ENCODE data around the gene SPDYE2. TPM values are rescaled to one million over a fixed set of nuclear protein-coding genes. Genes with fewer than 3 reads are reported as not detected.
A peak's percentile ranks its signal among the peaks of the same experiment; 100 is the strongest.
"Not testable (repeated sequence)": the region's sequence is repeated elsewhere in the genome, so short reads cannot be mapped to it uniquely, and the experiment has no call there.

The SPDYE2 gene
- total RNA-seq, 2 donors from 2014 or later = not detected

DNA sequence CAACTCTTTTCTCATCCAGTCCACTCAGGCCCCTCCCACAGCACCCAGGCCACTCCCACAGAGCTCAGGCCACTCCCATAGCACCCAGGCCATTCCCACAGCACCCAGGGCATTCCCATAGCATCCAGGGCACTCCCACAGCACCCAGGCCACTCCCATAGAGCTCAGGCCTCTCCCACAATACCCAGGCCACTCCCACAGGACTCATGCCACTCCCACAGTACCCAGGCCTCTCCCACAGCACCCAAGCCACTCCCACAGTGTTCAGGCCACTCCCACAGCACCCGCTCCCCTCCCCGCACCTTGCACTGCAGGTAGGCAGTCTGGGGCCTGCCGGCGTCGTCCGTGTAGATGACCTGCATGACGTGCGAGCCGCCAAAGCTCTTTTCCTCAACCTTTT is 38.8 kb downstream of the SPDYE2 start:
- ATAC-seq = peak; percentile 70
- intact Hi-C loops (cut with DNase I, micrococcal nuclease); DNase-seq: not testable (repeated sequence)

DNA sequence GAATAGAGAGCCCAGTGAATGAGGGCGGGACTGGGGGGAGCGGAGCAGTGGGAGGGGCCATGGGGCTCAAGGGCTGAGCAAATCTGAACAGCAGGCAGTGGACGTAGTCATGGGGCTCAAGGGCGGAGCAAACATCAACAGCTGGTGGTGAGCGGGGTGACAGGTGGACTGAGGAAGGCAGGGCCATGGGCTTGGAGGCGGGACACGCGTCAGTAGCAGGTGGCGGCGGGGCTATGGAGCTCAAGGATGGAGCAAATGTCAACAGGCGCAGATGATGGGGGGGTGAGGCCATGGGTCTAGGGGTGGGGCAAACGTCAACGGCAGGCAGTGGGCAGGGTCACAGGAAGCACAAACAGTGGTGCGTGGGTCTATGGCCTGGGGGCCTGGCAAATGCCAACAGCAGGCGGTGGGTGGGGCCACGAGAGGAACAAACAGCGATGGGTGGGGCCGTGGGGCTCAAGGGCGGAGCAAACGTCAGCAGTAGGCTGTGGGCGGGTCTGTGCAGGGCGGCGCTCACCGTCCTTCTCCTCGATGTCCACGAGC is 41.5 kb downstream of the SPDYE2 start:
- intact Hi-C loops (cut with DNase I, micrococcal nuclease) = not testable (repeated sequence)
- DNase-seq = peak; percentile 85 to 86

DNA sequence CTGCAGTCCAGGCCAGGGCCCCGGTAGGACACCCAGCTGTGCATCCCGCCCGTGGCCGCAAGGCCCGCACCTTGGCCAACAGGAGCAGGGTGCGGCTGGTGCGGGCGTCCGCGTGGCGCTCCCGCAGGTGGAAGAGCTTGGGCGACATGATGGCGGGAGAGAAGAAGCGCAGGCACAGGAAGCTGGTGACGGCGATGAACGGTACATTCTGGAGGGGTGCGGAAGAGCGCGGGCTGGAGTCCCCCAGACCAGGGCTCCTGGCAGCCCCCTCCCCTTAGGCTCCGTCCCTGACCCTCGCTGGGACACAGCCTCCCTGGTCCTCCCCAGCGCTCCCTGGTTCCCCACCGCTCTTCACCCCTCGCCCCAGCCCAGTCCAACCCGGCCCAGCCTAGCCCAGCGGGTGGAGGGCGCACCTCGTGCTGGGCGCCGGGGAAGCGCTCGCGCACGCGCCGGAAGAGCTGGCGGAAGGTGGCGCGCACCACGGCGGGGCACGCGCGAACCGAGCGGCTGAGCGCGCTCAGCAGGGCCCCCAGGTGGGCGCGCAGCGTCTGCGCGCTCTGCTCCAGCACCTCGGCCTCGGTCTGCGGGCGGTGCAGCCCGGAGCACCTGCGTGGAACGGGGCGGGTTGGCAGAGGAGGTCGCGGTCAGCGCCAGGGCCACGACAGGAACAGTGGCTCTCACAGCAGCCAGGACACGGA is 42.8 kb downstream of the SPDYE2 start:
- intact Hi-C loops (cut with DNase I, micrococcal nuclease); DNase-seq: not testable (repeated sequence)
- peak; percentile 33 for ATAC-seq

More for the DNA sequence above, 41.5 kb downstream of the SPDYE2 start:
- peak; percentile 72 for ATAC-seq

DNA sequence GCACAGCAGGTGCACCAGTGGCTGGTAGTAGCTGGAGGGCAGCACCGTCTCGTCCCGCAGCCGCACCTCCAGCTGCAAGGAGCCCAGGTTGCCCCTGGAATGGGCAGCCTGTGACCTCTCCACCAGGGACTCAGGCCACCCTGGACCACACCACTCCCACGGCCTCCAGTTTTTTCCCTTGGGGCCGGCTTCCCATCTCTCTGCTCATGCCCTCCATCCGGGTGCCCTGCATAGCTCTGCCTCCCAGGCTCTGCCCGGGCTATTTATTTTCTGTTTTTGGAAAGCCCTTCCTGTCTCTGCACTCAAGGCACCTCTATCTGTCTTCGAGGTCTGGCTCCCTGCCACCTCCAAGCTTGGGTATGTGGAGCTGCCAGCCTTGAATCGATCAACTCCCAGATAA is 45.0 kb downstream of the SPDYE2 start:
- intact Hi-C loops (cut with DNase I, micrococcal nuclease); ATAC-seq: not testable (repeated sequence)
- DNase-seq = peak in 1 of 2 donors; percentile 17

DNA sequence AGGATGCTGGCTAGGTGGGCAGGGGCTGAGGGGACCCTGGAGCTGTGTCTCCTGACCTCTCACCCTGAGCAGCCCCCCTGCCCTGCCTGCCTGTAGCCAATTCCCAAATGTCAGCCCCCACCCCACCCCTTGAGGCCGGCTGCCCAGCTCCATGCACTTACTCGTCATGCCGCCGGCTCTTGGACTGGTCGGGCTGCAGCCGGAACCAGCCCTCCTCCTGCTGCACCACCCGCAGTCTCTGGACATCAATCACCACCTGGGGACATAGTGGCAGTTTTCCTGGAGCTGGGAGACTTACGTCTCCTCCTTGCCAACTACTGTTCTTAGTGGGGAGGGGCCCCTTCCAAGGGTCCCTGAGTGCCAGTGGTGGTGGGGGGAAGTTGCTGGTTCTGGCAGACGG is 48.7 kb downstream of the SPDYE2 start:
- intact Hi-C loops (cut with DNase I, micrococcal nuclease); DNase-seq; ATAC-seq: not testable (repeated sequence)

DNA sequence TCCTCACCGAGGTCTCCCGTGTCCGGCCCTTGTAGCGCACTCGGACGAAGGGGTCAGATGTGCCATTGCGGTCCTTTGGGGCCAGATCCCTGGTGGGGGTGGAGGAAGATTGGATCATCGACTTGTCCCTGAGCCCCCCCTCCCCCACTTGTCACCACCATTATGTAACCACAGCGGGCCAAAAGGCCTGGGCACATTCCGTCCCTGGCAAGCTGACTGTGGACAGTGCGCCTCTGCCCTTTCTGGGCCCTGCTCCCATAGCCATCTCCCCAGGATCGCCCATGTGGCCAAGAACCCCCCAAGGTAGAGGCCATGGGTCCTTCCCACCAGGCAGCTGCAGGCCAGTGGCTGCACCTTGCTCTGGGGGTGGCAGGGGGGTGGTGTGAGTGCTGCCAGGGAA is 51.3 kb downstream of the SPDYE2 start:
- DNase-seq; intact Hi-C loops (cut with DNase I, micrococcal nuclease); ATAC-seq: not testable (repeated sequence)

DNA sequence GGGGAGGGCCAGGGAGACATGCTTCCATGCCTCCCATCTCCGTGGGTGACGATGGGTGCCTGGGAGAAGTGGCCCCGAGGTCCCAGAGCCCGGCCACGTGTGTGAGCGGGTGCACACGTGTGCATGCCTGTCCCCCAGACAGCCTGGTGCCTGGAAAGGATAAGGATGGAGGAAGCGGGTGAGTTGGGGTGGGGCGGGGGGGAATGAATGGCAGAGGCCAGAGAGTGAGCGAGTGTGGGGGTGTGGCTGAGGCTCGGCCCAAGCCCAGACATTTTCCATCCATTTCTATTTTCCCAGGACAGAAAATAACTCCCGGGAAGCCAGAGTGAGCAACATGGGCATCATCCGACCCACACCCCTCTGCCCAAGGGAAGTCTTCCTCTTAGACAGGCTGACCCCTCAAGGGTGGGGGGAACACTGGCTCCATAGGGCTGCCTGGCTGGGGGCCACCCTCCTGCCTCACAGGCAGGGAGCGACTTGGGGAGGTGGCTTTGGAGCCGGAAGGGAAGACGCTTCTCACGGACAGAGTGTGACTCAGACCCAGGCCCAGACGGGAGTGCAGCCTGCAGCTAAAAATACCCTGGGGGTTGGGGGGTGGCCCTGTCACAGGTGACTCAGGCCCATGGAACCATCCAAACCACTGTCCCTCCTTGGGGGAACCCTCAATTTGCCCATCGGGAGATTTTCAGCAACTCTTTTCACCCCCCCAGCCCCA is 53.6 kb downstream of the SPDYE2 start:
- peak; percentile 15 for ATAC-seq
- intact Hi-C loops (cut with DNase I, micrococcal nuclease); DNase-seq: not testable (repeated sequence)

DNA sequence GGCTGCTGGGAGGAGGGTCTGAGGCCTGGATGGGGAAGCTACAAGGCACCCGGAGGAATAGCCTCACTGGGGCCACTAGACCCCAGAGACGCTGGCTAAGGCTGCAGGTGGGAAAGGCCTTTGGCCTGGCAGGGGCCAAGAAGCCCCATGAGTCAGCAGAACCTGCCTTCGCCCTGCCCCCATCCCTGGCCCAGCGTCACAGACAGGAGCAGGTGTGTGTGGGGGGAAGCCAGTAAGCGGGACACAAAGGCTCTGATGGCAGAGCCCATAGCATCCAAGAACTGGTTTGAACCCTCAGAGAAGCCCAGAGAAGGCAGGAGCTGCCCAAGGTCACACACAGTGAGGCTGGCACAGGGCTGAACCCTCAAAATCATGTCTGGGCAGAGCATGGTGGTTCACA is 55.8 kb downstream of the SPDYE2 start:
- ATAC-seq; DNase-seq; intact Hi-C loops (cut with DNase I, micrococcal nuclease): not testable (repeated sequence)

DNA sequence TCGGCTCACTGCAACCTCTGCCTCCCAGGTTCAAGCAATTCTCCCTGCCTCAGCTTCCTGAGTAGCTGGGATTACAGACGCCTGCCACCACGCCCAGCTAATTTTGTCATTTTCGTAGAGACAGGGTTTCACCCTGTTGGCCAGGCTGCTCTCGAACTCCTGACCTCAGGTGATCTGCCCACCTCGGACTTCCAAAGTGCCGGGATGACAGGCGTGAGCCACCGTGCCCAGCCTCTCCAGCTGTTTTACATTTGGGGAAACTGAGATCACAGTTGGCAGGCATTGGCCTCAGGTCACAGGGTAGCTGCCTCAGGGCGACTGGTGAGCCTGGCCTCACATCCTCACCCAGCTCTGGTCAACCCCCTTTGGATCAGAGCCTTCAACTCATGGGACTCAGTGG is 58.7 kb downstream of the SPDYE2 start:
- intact Hi-C loops (cut with DNase I, micrococcal nuclease); ATAC-seq; DNase-seq: not testable (repeated sequence)

DNA sequence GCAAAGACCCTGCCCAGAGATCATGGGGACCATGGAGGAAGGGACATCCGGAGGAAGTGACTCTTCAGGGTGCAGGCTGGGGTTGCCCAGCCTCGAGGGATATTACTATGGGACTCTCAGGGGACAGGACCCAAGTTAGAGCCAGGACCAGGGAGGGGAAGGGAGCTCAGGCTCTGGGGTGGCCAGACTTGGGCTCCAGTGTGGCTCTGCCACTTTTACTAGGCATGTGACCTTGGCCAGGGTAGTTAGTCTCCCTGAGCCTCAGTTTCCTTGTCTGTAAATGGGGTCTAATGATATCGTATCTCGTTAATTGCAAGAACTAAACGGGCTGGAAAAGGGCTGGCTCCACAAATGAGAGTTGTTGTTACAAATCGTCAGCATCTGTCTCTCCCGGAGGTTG is 59.4 kb downstream of the SPDYE2 start:
- peak; percentile 4 to 19 for DNase-seq
- intact Hi-C loops (cut with DNase I, micrococcal nuclease); ATAC-seq: not testable (repeated sequence)

DNA sequence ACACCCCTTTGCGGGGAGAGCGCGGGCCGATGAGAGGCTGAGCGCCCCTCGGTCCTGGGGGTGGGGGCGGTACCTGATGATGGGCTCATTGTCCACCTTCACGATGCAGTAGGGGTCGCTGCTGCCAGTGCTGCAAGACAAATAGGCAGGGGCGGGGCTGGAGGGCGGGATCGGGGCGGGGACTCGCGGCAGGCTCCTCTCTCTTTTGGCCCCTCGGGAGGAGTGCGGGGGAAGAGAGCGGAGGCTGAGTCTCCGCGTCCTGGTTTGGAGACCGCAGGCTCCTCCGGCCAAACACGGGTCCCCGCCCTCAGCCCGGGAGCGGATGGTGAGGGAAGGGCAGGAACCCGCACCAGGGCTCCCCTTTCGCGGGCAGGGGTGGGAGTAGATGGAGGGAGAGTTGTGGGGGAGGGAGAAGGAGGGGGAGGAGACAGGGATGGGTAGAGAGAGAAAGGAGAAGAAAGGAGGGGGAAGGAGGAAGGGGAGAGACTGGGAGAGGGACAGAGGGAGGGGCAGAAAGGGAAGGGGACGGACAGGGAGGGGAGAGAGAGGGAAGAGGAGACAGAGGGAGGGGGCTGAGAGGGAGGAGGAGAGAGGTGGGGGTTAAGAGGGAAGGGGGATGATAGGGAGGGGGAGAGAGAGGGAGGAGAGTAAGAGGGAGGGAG is 60.1 kb downstream of the SPDYE2 start:
- ATAC-seq = peak; percentile 51
- DNase-seq; intact Hi-C loops (cut with DNase I, micrococcal nuclease): not testable (repeated sequence)

DNA sequence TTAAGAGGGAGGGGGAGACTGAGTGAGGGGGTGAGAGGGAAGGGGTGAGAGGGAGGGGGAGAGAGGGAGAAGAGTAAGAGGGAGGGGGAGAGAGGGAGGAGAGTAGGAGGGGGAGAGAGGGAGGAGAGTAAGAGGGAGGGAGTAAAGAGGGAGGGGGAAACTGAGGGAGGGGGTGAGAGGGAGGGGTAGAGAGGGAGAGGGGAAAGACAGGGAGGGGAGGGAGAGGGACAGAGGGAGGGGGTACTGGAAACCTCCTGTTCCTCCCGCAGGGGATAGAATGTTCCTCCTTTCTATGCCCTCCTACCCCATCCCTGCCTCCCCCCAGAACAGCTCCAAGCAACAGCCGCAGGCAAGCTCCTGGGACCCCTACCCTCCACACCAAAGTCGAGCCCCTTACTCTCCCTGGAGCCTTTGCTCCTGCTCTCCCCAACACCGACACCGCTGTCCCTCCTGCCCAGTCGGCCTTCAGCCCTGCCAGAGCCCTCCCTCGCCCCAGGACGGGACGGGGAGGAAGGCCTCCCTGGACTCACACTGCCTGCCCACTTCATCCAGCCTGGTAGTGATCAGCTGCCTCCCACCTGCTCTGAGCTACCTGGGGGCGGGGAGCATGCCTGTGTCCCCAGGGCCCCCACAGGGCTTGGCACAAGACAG is 60.8 kb downstream of the SPDYE2 start:
- ATAC-seq; intact Hi-C loops (cut with DNase I, micrococcal nuclease): not testable (repeated sequence)
- peak; percentile 16 to 33 for DNase-seq

Other genes starting within 250 kb of the SPDYE2 start
- gene SPDYE6, start 194.8 kb upstream of the SPDYE2 start, total RNA-seq = not detected
- 10 to 100 TPM; 16.0 to 18.8 TPM for gene PRKRIP1, start 154.9 kb upstream of the SPDYE2 start, total RNA-seq
- gene ORAI2, start 117.7 kb upstream of the SPDYE2 start, total RNA-seq = 1 to 10 TPM; 4.2 to 6.8 TPM
- gene ALKBH4, start 86.4 kb upstream of the SPDYE2 start, total RNA-seq = 1 to 10 TPM; 9.5 to 9.9 TPM
- gene LRWD1, start 86.2 kb upstream of the SPDYE2 start, total RNA-seq = 10 to 100 TPM; 12.6 to 15.2 TPM
- 10 to 100 TPM; 49.4 to 50.9 TPM for gene POLR2J, start 72.3 kb upstream of the SPDYE2 start, total RNA-seq
- 10 to 100 TPM; 13.4 to 22.5 TPM for gene RASA4B, start 33.4 kb upstream of the SPDYE2 start, total RNA-seq
- gene UPK3BL2, start 7.5 kb upstream of the SPDYE2 start, total RNA-seq = 10 to 100 TPM; 13.4 to 20.7 TPM
- gene POLR2J3, start 21.4 kb downstream of the SPDYE2 start, total RNA-seq = 10 to 100 TPM; 24.1 to 27.1 TPM
- gene RASA4, start 65.5 kb downstream of the SPDYE2 start, total RNA-seq = 10 to 100 TPM; 16.7 to 31.9 TPM
- gene UPK3BL1, start 91.6 kb downstream of the SPDYE2 start, total RNA-seq = 10 to 100 TPM in 1 of 2 donors, 1 to 10 TPM in 1; 6.3 to 27.5 TPM
- gene SPDYE2B, start 99.1 kb downstream of the SPDYE2 start, total RNA-seq = not detected
- gene POLR2J2, start 120.4 kb downstream of the SPDYE2 start, total RNA-seq = 10 to 100 TPM in 1 of 2 donors, 1 to 10 TPM in 1; 7.9 to 11.9 TPM
- 10 to 100 TPM; 10.1 to 10.4 TPM for gene FAM185A, start 197.8 kb downstream of the SPDYE2 start, total RNA-seq